Measurements from ENCODE around the gene GRK5.

The GRK5 gene

DNA sequence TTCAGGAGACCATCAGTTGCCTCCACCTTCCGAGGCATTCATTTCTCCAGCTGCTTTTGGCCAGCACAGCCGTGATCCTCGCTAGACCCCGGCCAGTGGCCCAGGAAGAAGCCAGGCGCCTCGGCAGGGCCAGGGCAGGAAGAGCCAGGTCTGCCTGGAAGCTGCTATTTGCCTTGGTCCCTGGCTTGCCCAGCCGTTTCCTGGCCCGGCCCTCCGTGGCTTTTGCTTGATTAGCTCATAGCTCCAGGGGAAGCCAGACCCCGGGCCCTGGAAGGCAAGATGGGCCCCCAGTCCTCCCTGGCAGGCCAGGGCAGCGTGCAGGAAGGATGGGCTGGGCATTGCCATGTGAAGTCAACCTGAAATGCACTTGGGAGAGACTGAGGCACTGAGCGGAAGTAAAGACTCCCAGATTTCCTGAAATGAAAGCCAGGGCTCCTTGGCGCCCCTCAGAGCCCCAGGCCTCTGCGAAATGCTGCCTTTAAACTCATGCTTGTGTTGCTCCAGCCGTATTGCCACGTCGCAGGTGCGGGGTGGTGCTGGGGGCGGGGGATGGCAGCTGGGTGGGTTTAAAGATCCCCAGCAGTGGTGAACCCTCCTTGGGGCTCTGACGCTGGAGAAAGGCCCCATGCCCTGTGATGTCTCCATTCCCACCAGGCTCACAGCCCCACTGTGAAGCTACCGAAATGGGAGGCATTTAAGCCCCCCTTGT lies 160.6 kb downstream of the GRK5 start:
- no peak for DNase-seq

DNA sequence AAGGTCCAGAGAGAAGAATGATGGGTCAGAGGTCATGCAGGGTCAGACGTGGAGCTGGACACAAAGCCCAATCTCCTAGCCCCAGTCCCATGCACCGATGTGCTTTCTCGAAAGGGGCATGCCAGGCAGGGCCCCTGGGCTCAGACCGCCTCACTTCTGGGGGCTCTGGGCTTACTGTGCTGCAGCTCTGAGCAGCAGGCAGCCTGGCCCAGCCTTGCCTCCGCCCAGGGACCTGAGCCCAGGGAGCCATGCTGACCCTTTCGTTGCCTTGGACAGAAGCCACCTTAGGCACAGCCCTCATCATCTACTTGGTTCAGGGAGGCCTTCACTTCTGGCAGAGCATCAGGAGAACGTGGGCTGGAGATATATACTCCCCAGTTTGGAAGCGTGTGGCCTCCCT lies 161.2 kb downstream of the GRK5 start:
- DNase-seq = no peak

- no peak for DNase-seq
Observed at GRCh38 chr10:119368991-119369869, 161.9 kb downstream of the GRK5 start.

DNA sequence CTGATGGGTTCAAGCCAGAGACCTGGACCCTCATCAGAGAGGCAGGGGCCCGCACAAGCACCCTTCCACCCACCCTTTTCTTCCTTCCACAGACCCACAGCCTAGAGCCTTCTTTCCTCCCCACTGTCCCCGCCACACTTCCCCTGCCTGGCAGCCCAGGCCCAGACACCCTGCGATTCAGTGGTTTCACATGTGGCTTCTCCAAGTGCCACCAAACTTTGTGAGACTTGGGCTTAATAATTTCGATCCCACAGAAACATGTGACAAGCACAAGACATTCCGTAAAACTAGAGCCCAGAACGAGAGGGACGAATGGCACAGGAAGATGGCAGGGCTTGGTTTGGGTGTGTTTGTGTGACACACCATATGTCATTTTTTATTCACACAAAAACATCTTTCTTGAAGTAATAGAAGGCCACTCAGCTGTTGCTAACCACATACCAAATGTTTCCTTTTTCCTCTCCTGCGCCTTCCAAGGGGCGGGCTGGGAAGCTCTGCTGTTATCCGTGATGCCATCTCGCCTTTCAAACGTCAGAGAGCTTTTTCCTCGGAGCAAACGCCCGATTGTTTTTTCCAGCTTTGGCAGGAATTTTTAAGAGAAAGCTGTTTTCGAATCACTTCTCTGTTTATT lies 162.9 kb downstream of the GRK5 start:
- DNase-seq = no peak

- DNase-seq = no peak
Observed at GRCh38 chr10:119370972-119371703, 163.8 kb downstream of the GRK5 start.

DNA sequence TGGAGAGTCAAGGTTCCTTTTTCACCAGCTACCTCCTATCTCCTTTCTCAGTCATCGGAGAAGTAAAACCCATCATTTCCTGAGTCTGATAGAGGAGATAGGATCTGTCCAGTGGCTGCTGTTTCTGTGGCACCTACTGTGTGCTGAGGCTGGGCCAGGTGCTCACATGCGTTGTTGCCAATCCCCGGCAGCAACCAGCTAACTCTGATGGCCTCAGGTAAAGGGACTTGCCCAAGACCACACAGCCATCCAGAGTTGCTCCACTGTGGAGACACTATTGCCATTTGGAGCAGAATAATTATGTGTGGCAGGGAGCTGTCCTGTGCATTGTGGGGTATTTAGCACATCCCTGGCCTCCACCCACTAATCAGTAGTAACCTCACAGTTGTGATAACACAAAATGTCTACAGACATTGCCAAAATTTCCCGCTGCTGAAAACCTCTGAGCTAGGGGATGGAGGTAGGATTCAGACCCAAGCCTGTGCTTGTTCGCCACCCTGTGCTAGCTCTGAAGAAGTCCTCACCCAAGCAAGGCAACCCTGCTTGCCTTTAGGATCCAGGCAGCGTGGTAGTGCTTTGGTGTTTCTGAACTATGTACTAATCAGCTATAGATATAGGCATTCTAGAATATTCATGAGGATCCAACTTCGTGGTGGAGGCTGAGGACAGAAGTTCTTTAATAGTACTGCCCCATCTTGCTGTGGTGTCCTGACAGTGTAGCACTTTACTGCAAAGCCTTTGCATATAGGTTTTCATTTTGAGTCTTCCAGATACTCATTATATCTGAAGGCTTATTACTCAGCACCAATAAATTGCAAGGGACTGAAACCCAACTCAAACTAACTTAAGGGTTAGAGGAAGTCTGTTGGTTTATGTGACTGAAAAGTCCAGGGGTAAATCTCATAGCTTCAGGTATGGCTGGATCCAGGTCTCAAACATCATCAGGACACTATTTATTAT lies 164.6 kb downstream of the GRK5 start:
- no peak for DNase-seq

GRCh38 chr10:119373294-119374102 lies 166.1 kb downstream of the GRK5 start:
- DNase-seq = no peak

DNA sequence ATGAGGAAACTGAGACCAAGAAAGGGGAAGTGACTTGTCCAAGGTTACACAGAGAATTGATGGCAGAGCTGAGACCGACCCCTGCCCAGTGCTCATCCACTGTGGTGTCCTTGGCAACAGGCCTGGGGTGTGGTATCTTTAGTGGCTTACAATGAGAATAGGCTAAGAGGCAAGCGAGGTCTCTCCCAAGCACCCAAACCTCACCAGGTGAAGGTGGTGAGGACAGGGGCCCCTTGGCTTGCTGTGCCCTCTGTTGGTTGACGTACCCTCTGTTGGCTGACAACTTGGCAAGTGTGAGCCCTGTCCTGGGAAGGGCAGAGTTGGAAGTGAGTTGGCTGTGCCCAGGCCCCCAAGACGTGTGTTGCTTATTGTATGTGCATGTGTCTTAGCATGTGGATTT lies 166.9 kb downstream of the GRK5 start:
- DNase-seq = no peak

DNA sequence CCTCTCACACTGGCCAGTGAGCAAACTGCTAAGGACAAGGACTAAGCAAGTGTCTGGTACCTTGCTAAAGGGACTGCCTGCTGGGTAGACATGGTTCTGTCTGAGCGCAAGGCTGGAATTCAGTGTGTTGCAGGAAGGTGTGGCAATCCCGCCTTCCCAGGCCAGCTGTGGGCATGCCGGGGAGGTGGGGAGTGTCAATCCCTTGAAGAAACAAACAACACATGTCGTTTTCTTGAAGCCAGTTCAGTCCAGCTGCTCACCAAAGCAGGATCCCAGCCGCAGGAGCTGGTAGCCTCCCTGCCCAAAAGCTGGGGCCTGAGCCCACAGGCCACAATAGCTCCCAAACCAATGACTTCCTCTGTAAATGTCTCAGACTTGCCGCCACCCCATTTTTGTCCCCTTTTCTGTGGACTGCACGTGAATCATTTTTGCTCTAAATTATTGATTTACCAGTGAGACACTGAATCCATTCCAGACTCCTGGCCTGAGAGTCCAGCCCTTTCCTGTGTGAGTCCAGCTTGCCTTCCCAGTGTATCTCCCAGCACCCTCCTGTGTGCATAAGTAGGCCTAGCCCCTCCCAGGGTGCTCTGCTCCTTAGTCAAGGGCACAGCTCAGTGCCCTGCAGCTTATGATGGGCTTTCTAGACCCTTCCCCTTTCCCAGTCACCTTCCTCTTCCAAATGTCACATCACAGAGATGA lies 168.4 kb downstream of the GRK5 start:
- DNase-seq = no peak

DNA sequence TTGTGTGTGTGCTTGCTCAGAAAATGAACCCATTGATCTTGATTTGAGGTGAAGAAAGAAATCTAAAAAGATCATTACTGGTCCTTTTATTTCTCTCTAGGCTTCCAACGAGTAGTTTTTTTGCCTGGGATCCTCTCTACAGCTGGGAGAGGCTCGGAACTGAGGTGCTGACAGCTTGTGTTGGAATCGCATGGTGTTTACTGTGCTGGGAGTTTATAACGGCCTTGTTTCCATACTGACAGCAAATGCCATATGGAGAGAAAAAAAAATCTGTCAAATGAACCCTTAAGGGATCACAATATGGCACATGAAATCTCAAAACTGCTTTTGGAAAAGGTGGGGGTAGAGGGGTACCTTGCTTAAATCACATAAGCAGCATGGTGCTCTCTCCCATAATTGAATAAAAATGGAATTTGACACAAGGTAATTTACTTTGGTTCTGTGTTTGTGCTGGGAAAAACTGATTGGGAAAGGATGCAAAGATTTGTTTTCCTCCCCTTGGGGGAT lies 170.1 kb downstream of the GRK5 start:
- no peak for DNase-seq

DNA sequence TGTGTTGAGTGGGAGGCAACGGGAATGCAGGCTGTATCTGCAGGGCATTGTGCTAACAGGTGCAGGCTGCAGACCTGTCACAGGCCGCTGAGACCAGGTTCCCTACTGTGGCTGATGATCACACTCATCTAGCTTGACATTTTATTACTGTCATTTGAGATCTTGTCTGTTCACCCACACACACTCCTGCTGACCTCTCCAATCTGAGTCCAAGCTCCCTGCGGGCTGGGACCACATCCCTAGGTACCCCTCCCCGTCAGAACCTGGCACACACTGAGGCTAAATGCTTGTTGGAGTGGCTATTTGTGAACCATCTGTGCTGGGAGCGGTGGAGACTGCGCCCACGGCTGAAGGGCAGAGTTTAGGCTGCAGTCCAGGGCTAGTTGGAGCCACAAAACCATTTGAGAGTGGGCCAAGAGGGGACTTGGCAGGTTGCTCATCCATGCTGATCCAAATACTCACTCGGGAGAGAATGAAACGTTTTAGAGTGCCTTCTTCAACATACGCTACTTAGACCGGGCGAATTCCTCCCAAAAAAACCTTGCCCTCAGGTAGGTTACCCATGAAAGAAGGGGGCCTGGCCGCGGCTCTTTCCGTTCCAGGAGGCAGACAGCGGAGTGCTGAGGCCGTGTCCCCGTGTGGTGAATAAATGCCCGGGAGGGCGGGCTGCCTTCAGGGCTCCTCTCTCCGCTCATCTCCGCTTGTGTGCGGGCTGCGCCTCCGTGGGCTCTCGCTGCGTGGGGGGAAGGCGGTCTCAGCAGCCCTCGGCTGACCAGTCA lies 170.8 kb downstream of the GRK5 start:
- no peak for DNase-seq

DNA sequence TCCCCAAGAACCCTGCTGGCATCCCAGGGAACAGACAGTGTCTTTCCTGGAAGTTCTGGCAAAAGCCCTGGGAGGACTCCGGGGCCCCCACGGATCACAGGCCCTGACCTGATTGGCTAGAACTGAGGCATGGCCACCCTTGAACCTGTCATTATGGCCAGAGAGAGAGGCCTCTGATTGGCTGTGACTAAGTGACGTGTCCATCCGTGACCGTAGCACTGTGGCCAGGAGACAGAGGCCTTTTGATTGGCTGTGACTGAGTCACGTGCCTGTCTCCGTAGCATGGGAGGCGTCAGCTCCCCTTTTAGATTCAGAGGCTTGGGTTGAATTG lies 171.3 kb downstream of the GRK5 start:
- no peak for DNase-seq

- no peak for DNase-seq
Observed at GRCh38 chr10:119379466-119380071, 172.2 kb downstream of the GRK5 start.

DNA sequence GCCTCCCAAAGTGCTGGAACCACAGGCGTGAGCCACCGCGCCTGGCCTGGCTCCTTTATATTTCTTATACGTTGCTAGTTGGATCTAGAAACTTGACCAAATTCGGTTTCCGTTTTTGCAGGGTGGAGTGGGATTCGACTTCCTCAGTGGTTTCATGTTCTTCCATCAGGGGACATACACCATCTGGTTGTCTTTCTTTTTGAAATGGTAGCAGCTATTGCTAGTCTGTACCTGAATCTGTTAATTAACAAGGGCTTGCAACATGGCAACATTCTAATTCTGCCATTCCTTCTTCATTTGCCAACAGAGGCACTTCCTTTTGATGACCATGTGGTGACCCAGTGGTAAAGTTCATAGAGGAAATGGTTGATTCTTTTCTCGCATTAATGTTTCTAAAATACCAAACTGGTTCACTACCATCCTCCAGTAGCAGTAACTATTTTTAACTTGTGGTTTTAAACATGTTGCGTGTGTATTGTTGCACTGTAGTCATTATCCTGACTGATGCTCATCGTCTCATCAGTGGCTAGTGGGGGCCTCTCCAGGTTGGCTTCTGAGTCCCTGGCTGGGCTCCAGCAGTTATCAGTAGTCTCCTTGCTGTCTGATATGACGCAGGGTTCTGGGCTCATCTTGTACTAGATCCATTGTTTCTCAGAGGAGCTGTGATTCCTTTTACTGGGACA lies 175.9 kb downstream of the GRK5 start:
- no peak for DNase-seq

DNA sequence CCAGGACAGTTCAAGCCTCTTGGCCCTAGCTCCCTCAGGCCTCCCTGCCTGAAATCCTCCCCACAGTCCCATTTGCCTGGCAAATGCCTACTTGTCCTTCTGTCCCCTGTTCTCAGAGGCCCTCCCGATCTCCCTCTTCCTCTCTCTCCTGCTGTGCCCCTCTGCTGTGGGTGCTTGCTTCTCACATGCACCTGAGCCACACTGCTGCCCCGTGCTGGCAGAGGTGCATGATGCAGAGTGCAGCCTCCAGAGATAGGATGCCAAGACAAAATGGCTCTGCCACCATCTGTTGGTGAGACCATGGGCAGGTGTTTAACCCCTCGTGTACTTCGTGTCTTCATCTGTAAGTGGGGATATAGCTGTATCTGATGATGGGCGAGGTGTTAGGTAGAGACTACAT lies 176.8 kb downstream of the GRK5 start:
- no peak for DNase-seq

- DNase-seq = no peak
Observed at GRCh38 chr10:119386666-119387065, 179.3 kb downstream of the GRK5 start.

DNA sequence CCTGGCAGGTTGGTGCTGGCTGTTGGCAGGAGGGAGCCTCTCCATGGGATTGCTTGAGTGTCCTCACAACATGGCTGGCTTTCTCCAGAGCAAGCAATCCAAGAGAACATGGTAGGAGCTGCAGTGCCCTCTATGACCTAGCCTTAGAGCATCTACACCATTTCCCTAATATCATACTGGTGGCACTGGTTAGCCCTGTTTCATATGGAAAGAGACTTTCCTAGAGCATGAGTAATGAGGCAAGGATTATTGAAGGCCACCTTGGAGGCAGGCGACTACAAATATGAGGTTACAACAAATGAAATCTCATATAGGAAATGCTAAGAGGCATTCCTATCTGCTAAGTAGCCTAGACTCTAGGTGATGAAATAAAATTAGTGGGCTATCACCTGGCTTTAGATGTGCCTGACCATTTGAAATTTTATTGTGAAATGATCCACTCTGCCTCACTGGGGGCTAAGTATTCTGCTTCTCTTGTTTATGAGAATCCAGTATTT lies 181.5 kb downstream of the GRK5 start:
- DNase-seq = no peak
